Measurements from ENCODE around the gene CLIC4. TPM values are rescaled to one million over a fixed set of nuclear protein-coding genes. Genes with fewer than 3 reads are reported as not detected.

Gene CLIC4
- total and polyA plus RNA-seq, 2 donors (not counting 1 experiment from before 2014, with no cell fraction given) = 28.5 to 123 TPM

GRCh38 chr1:24786191-24786590 is 40.9 kb downstream of the CLIC4 start:
- Histone ChIP-seq H3K4me2 (replicated peaks; ENCODE audit: low read depth, low read length, poor library complexity, severe bottlenecking) (no peak overlapping the region), H4K20me1 (ENCODE audit: control insufficient read depth, insufficient read depth, low read length, poor library complexity, severe bottlenecking) (peaks cover 70% of the 10 kb centered on the region), H3K9me3 (ENCODE audit: control extremely low read depth in 1 of 3, control insufficient read depth in 2 of 3, insufficient read depth in 1 of 3, low read length in 2 of 3) (no peaks in the 10 kb centered on the region), H2AFZ (ENCODE audit: insufficient read depth, low read depth, low read length, poor library complexity, severe bottlenecking) (no peak overlapping the region), H3K4me3 (ENCODE audit: control extremely low read depth in 1 of 5, extremely low read depth in 1 of 5, insufficient read depth in 1 of 5, low read depth in 2 of 5, low read length in 4 of 5) (no peak overlapping the region), H3K4me1 (ENCODE audit: control insufficient read depth in 2 of 2, insufficient read depth in 2 of 2, low read length in 2 of 2) (no peaks in the 10 kb centered on the region), H3K27ac (ENCODE audit: low read length in 2 of 2) (no peak overlapping the region), H3K36me3 (replicated peaks in 1 of 2; ENCODE audit: control extremely low read depth in 1 of 2, control insufficient read depth in 1 of 2, extremely low read depth in 1 of 2, insufficient read depth in 2 of 2, low read length in 1 of 2) (peaks cover 0 to 3% of the 10 kb centered on the region in 2 experiments), H3K9ac (ENCODE audit: low read length) (no peak overlapping the region), H3K27me3 (replicated peaks in 1 of 4; ENCODE audit: control extremely low read depth in 1 of 4, control insufficient read depth in 3 of 4, insufficient read depth in 4 of 4, low read length in 3 of 4) (no peaks in the 10 kb centered on the region), H3K79me2 (ENCODE audit: control insufficient read depth, insufficient read depth, low read length) (peaks cover 91% of the 10 kb centered on the region)
- ATAC-seq (ENCODE audit: low read depth) = no peak
- Mint-ChIP-seq H3K4me1 (peaks cover 37% of the 10 kb centered on the region), H3K27me3 (no peaks in the 10 kb centered on the region), H3K4me3 (no peak overlapping the region), H3K27ac (no peak overlapping the region), H3K9me3 (ENCODE audit: insufficient read depth) (no peaks in the 10 kb centered on the region)
- intact Hi-C loops (cut with micrococcal nuclease) = no loop called here
- CTCF ChIA-PET = interaction anchor here (1.5 kb wide), 1 partner anchor 25 kb away, joined by 3 read pairs; no protein-coding TSS in a partner anchor
- TF ChIP-seq CTCF (IDR thresholded peaks at IDR 0.05) (no peak), EZH2 (IDR thresholded peaks at IDR 0.05; ENCODE audit: borderline replicate concordance, insufficient read depth, low read depth, low read length, poor library complexity, severe bottlenecking) (no peak)
- POLR2A ChIA-PET = no interaction called here
- DNase-seq = no peak

GRCh38 chr1:24790490-24790889 is 45.2 kb downstream of the CLIC4 start:
- Mint-ChIP-seq H3K27ac (no peak overlapping the region), H3K27me3 (no peaks in the 10 kb centered on the region), H3K4me1 (peaks cover 46% of the 10 kb centered on the region), H3K9me3 (ENCODE audit: insufficient read depth) (no peaks in the 10 kb centered on the region), H3K4me3 (no peak overlapping the region)
- Histone ChIP-seq H2AFZ (ENCODE audit: insufficient read depth, low read depth, low read length, poor library complexity, severe bottlenecking) (no peak overlapping the region), H3K36me3 (replicated peaks in 1 of 2; ENCODE audit: control extremely low read depth in 1 of 2, control insufficient read depth in 1 of 2, extremely low read depth in 1 of 2, insufficient read depth in 2 of 2, low read length in 1 of 2) (no peaks in the 10 kb centered on the region), H3K9ac (ENCODE audit: low read length) (no peak overlapping the region), H3K27me3 (replicated peaks in 1 of 4; ENCODE audit: control extremely low read depth in 1 of 4, control insufficient read depth in 3 of 4, insufficient read depth in 4 of 4, low read length in 3 of 4) (no peaks in the 10 kb centered on the region), H3K4me3 (ENCODE audit: control extremely low read depth in 1 of 5, extremely low read depth in 1 of 5, insufficient read depth in 1 of 5, low read depth in 2 of 5, low read length in 4 of 5) (no peak overlapping the region), H4K20me1 (ENCODE audit: control insufficient read depth, insufficient read depth, low read length, poor library complexity, severe bottlenecking) (peaks cover 76% of the 10 kb centered on the region), H3K79me2 (ENCODE audit: control insufficient read depth, insufficient read depth, low read length) (peaks cover 94% of the 10 kb centered on the region), H3K4me2 (replicated peaks; ENCODE audit: low read depth, low read length, poor library complexity, severe bottlenecking) (no peak overlapping the region), H3K9me3 (ENCODE audit: control extremely low read depth in 1 of 3, control insufficient read depth in 2 of 3, insufficient read depth in 1 of 3, low read length in 2 of 3) (no peaks in the 10 kb centered on the region), H3K27ac (ENCODE audit: low read length in 2 of 2) (no peak overlapping the region), H3K4me1 (ENCODE audit: control insufficient read depth in 2 of 2, insufficient read depth in 2 of 2, low read length in 2 of 2) (peaks cover 3 to 4% of the 10 kb centered on the region in 2 donors)
- DNase-seq = no peak
- ATAC-seq (ENCODE audit: low read depth) = no peak
- TF ChIP-seq EZH2 (IDR thresholded peaks at IDR 0.05; ENCODE audit: borderline replicate concordance, insufficient read depth, low read depth, low read length, poor library complexity, severe bottlenecking) (no peak), CTCF (IDR thresholded peaks at IDR 0.05) (no peak)
- CTCF ChIA-PET = no interaction called here
- POLR2A ChIA-PET = no interaction called here
- intact Hi-C loops (cut with micrococcal nuclease) = no loop called here

All from B cell (primary cell).